HEK293T (cell line): ENCODE results near the gene MME.

Experiments
- ARNT ChIP-seq: fragments of 450-650 bp; IDR thresholded peaks from 2 replicates; pipeline ENCODE4 v1.6.1; 2017; ENCODE audit warnings: mild to moderate bottlenecking
- BHLHE40 ChIP-seq: fragments of 450-650 bp; IDR thresholded peaks from 2 replicates; pipeline ENCODE4 v1.6.1; 2016; ENCODE audit warnings: mild to moderate bottlenecking, moderate library complexity, borderline replicate concordance
- ELF4 ChIP-seq: fragments of 450-650 bp; IDR thresholded peaks from 2 replicates; pipeline ENCODE4 v1.6.1; 2017; ENCODE audit warnings: antibody characterized with exemption
- FOXA1 ChIP-seq: fragments of 450-650 bp; IDR thresholded peaks from 2 replicates; pipeline ENCODE4 v1.6.1; 2016; ENCODE audit warnings: mild to moderate bottlenecking
- FOXK2 ChIP-seq: fragments of 450-650 bp; IDR thresholded peaks from 2 replicates; pipeline ENCODE4 v1.6.1; 2016; ENCODE audit warnings: mild to moderate bottlenecking
- FOXM1 ChIP-seq: fragments of 450-650 bp; IDR thresholded peaks from 2 replicates; pipeline ENCODE4 v1.6.1; 2017; ENCODE audit warnings: mild to moderate bottlenecking, borderline replicate concordance
- HDGF ChIP-seq: fragments of 450-650 bp; IDR thresholded peaks from 2 replicates; pipeline ENCODE4 v1.6.1; 2017; ENCODE audit warnings: antibody characterized with exemption, borderline replicate concordance
- SP1 ChIP-seq: fragments of 450-650 bp; IDR thresholded peaks from 2 replicates; pipeline ENCODE4 v1.6.1; 2017
- TARDBP ChIP-seq: fragments of 450-650 bp; IDR thresholded peaks from 2 replicates; pipeline ENCODE4 v1.6.1; 2016

GRCh38 chr3:155112661-155113389 lies 32.7 kb downstream of the MME start:
- TF ChIP-seq FOXM1, result no peak
- no peak for TF ChIP-seq TARDBP
- no peak for TF ChIP-seq ELF4
- TF ChIP-seq FOXK2, result no peak
- TF ChIP-seq FOXA1, result no peak
- no peak for TF ChIP-seq HDGF
- no peak for TF ChIP-seq BHLHE40
- no peak for TF ChIP-seq SP1
- TF ChIP-seq ARNT, result no peak
